Endothelial cell of umbilical vein (primary cell): Measurements from ENCODE around the gene NRG3. TPM values are rescaled to one million over a fixed set of nuclear protein-coding genes. Genes with fewer than 3 reads are reported as not detected.

Experiments
- BruUV-seq: library from RNA; stranded (reverse); fragments of 400-500 nt; replicated peaks from 2 replicates; lab custom pipeline; 2021; lab: Mats Ljungman, UMichigan
- CTCF ChIA-PET: fragments of 300-600, 350-600 bp; sonication (Branson Sonifier 250); formaldehyde crosslinking; loops from one replicate; lab custom pipeline; 2021; ENCODE audit warnings: antibody characterized with exemption, inconsistent platforms; lab: Charles Lee
- POLR2A ChIA-PET: fragments of 300-600, 350-600 bp; sonication (Branson Sonifier 250); formaldehyde crosslinking; loops from one replicate; lab custom pipeline; 2021; ENCODE audit warnings: antibody characterized with exemption, inconsistent platforms; lab: Charles Lee
- DNase-seq: peaks from one replicate; pipeline ENCODE4 v3.0.0-alpha.2; 2011; ENCODE audit warnings: low read depth, low spot score
- FAIRE-seq: peaks from 2 replicates; lab custom pipeline; 2011; peaks lifted over from hg19 to GRCh38; lab: Jason Lieb, UNC
- H2AFZ ChIP-seq: 2 replicates; pipeline ENCODE4 v1.6.0; 2012; ENCODE audit warnings: low read depth, low read length, control low read depth, inconsistent platforms
- H3K27ac ChIP-seq: 2 replicates; pipeline ENCODE4 v1.5.1; 2011; ENCODE audit warnings: low read depth, mild to moderate bottlenecking, control low read depth, low read length, moderate library complexity; ENCODE audit not compliant: insufficient read depth
- H3K27me3 ChIP-seq, 2 experiments: 2 replicates each; pipeline versions ENCODE4 v1.6.0 to v1.6.1; 2011; ENCODE audit warnings: low read length in 2 of 2, mixed read lengths in 1 of 2; ENCODE audit not compliant: control insufficient read depth in 2 of 2, insufficient read depth in 2 of 2
- H3K36me3 ChIP-seq, 2 experiments: 2 replicates in 1 of 2; 3 replicates in 1 of 2; pipeline ENCODE4 v1.5.1; 2011; ENCODE audit warnings: low read length in 2 of 2, mild to moderate bottlenecking in 1 of 2, moderate library complexity in 1 of 2; ENCODE audit not compliant: control insufficient read depth in 2 of 2, insufficient read depth in 2 of 2; ENCODE audit errors: extremely low read depth in 1 of 2
- H3K4me1 ChIP-seq: 3 replicates; pipeline ENCODE4 v1.5.1; 2011; ENCODE audit warnings: mild to moderate bottlenecking, low read length; ENCODE audit not compliant: control insufficient read depth, insufficient read depth; ENCODE audit errors: extremely low read depth
- H3K4me2 ChIP-seq: 2 replicates; pipeline ENCODE4 v1.6.1; 2011; ENCODE audit warnings: low read length, control low read depth, mixed read lengths; ENCODE audit not compliant: insufficient read depth
- H3K4me3 ChIP-seq, 3 experiments: fragments of 200-600 bp in 1 of 3; sonication (generic), shearing (Covaris generic) in 1 of 3; replicated peaks in 1 of 3; 2 replicates each; pipeline ENCODE4 v1.5.1; 2011 to 2016; ENCODE audit warnings: control low read depth in 3 of 3, low read length in 3 of 3, mild to moderate bottlenecking in 2 of 3, inconsistent platforms in 1 of 3, low read depth in 1 of 3, moderate library complexity in 1 of 3; ENCODE audit not compliant: insufficient read depth in 1 of 3
- H3K79me2 ChIP-seq: 2 replicates; pipeline ENCODE4 v1.6.0; 2012; ENCODE audit warnings: low read length, inconsistent platforms; ENCODE audit not compliant: control insufficient read depth, insufficient read depth
- H3K9ac ChIP-seq: replicated peaks from 2 replicates; pipeline ENCODE3; 2011; ENCODE audit warnings: low read length, control low read depth; ENCODE audit not compliant: insufficient read depth; ENCODE audit errors: extremely low read depth
- H3K9me1 ChIP-seq: replicated peaks from 3 replicates; pipeline ENCODE4 v1.6.0; 2011; ENCODE audit warnings: mild to moderate bottlenecking, low read length; ENCODE audit not compliant: control insufficient read depth, insufficient read depth; ENCODE audit errors: extremely low read depth
- H3K9me3 ChIP-seq: replicated peaks from 2 replicates; pipeline ENCODE4 v1.5.1; 2012; ENCODE audit warnings: low read length, inconsistent platforms; ENCODE audit not compliant: control insufficient read depth, insufficient read depth
- H4K20me1 ChIP-seq: replicated peaks from 2 replicates; pipeline ENCODE3; 2011; ENCODE audit warnings: mild to moderate bottlenecking, low read length; ENCODE audit not compliant: control insufficient read depth, insufficient read depth; ENCODE audit errors: extremely low read depth
- EZH2 ChIP-seq: IDR thresholded peaks from 2 replicates; pipeline ENCODE4 v1.6.1; 2012; ENCODE audit warnings: borderline replicate concordance, low read depth, mild to moderate bottlenecking, moderate library complexity, low read length, inconsistent platforms; ENCODE audit not compliant: severe bottlenecking
- FOS ChIP-seq: IDR thresholded peaks from 2 replicates; pipeline ENCODE4 v1.6.1; 2011; ENCODE audit warnings: mild to moderate bottlenecking, low read length, moderate library complexity, borderline replicate concordance; ENCODE audit not compliant: insufficient read depth
- GATA2 ChIP-seq: IDR thresholded peaks from 2 replicates; pipeline ENCODE4 v1.7.0; 2011; ENCODE audit warnings: low read depth, mild to moderate bottlenecking, moderate library complexity, mixed read lengths, low read length; ENCODE audit not compliant: insufficient read length, insufficient read depth
- JUN ChIP-seq: IDR thresholded peaks from 2 replicates; pipeline ENCODE4 v1.6.1; 2011; ENCODE audit warnings: borderline replicate concordance, low read depth; ENCODE audit not compliant: insufficient read length, insufficient read depth
- POLR2AphosphoS5 ChIP-seq: IDR thresholded peaks from 2 replicates; pipeline ENCODE4 v1.6.1; 2012; ENCODE audit warnings: low read depth, mild to moderate bottlenecking, control low read depth, low read length, moderate library complexity; ENCODE audit not compliant: insufficient read depth
- dilution Hi-C: fragments of 300-500 bp; cut with MboI; formaldehyde crosslinking; loops from one replicate; pipeline ENCODE4 v1.15.0; 2019; ENCODE audit warnings: low sequenced_read_pairs; ENCODE audit not compliant: extremely low pct_ligation_motif_present
- intact Hi-C: fragments of 100-400 bp; cut with micrococcal nuclease; formaldehyde crosslinking; loops from one replicate; pipeline ENCODE4 v1.10.0; 2022
- polyA plus RNA-seq, 4 experiments: library from polyadenylated mRNA; depleted of rRNA in 3 of 4; stranded (reverse) in 3 of 4; unstranded in 1 of 4; fragments of >200 nt; gene quantifications; 2 replicates each; pipeline versions ENCODE4 v1.2.1 to v1.2.3, GENCODE V29; 2011 to 2012; ENCODE audit warnings: missing spikeins in 1 of 4
- total RNA-seq: library from RNA; stranded (reverse); gene quantifications from 2 replicates; pipeline ENCODE4 v1.2.3, GENCODE V29; 2021
- TF ChIP-seq, protein P1 (sequence below), 2 donors: IDR thresholded peaks; 1 replicate in 1 of 2; 2 replicates in 1 of 2; pipeline ENCODE4 v1.5.1; 2011; ENCODE audit warnings: low read length in 2 of 2, mild to moderate bottlenecking in 2 of 2, moderate library complexity in 2 of 2, control low read depth in 1 of 2, inconsistent platforms in 1 of 2, low read depth in 1 of 2; ENCODE audit not compliant: insufficient read depth in 1 of 2; ENCODE audit errors: extremely low read depth in 1 of 2

The NRG3 gene
- total and polyA plus RNA-seq, 2 donors (not counting 3 experiments of a cell fraction or from before 2014, with no cell fraction given): 1.9 to 3.9 TPM

DNA sequence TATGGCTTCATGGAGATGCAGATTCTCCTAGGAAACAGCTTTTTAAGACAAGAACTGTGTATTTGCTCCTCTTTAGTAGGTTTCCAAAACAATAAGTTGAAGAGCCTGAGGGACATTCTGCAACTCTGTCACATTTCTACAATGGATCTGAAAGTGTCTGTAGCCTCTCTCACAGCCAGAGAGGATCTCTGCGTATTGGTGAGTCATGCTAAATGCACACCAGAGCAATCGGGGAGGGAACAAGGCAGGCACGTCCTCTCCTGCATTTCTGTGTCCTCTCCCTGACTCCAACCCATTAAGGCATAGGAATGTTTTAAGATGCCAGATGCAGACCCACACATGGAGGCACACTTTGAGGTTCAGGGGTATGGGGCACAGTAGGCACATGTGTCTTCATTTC is 1137.9 kb downstream of the NRG3 start:
- ChIA-PET POLR2A (no interaction called here), CTCF (no interaction called here)
- H3K27ac ChIP-seq: no peak overlapping the region
- H3K9me1 ChIP-seq: no peaks in the 10 kb centered on the region
- H3K9me3 ChIP-seq: no peaks in the 10 kb centered on the region
- no peak overlapping the region for H3K9ac ChIP-seq
- no peak overlapping the region for H3K4me3 ChIP-seq
- H3K79me2 ChIP-seq: no peaks in the 10 kb centered on the region
- intact Hi-C loops (no loop called here), dilution Hi-C loops (no loop called here)
- no peak for DNase-seq
- no peak overlapping the region for H2AFZ ChIP-seq
- no peaks in the 10 kb centered on the region for H4K20me1 ChIP-seq
- no peaks in the 10 kb centered on the region for H3K36me3 ChIP-seq
- no peak for FAIRE-seq
- BruUV-seq: no TSS peak
- TF ChIP-seq POLR2AphosphoS5 (no peak), EZH2 (no peak)
- no peaks in the 10 kb centered on the region for H3K27me3 ChIP-seq
- H3K4me1 ChIP-seq: no peaks in the 10 kb centered on the region
- H3K4me2 ChIP-seq: no peak overlapping the region

GRCh38 chr10:83017076-83017867 is 1142.3 kb downstream of the NRG3 start:
- no peaks in the 10 kb centered on the region for H3K4me1 ChIP-seq

More at GRCh38 chr10:83017076-83017867, 1142.3 kb downstream of the NRG3 start:
- H3K4me3 ChIP-seq: no peak overlapping the region
- no peak overlapping the region for H3K9ac ChIP-seq
- no peaks in the 10 kb centered on the region for H3K9me3 ChIP-seq
- no peak for FAIRE-seq
- CTCF ChIA-PET: no interaction called here
- H3K27me3 ChIP-seq: no peaks in the 10 kb centered on the region
- no peak overlapping the region for H2AFZ ChIP-seq
- dilution Hi-C loops (no loop called here), intact Hi-C loops (no loop called here)
- DNase-seq: no peak
- POLR2A ChIA-PET: no interaction called here
- H3K4me2 ChIP-seq: no peak overlapping the region
- TF ChIP-seq EZH2: no peak
- TF ChIP-seq JUN: no peak
- TF ChIP-seq, protein P1, sequence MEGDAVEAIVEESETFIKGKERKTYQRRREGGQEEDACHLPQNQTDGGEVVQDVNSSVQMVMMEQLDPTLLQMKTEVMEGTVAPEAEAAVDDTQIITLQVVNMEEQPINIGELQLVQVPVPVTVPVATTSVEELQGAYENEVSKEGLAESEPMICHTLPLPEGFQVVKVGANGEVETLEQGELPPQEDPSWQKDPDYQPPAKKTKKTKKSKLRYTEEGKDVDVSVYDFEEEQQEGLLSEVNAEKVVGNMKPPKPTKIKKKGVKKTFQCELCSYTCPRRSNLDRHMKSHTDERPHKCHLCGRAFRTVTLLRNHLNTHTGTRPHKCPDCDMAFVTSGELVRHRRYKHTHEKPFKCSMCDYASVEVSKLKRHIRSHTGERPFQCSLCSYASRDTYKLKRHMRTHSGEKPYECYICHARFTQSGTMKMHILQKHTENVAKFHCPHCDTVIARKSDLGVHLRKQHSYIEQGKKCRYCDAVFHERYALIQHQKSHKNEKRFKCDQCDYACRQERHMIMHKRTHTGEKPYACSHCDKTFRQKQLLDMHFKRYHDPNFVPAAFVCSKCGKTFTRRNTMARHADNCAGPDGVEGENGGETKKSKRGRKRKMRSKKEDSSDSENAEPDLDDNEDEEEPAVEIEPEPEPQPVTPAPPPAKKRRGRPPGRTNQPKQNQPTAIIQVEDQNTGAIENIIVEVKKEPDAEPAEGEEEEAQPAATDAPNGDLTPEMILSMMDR (IDR thresholded peaks at IDR 0.05; ENCODE audit: extremely low read depth in 1 of 2, insufficient read depth in 1 of 2, low read depth in 1 of 2, low read length in 2 of 2): no peak
- TF ChIP-seq FOS: no peak
- TF ChIP-seq GATA2: no peak
- no peak for TF ChIP-seq POLR2AphosphoS5
- H3K79me2 ChIP-seq: no peaks in the 10 kb centered on the region
- no peaks in the 10 kb centered on the region for H4K20me1 ChIP-seq
- H3K36me3 ChIP-seq: no peaks in the 10 kb centered on the region
- no peaks in the 10 kb centered on the region for H3K9me1 ChIP-seq
- no peak overlapping the region for H3K27ac ChIP-seq
- no TSS peak for BruUV-seq
